ENCODE measurements around the gene AMN. TPM values are rescaled to one million over a fixed set of nuclear protein-coding genes. Genes with fewer than 3 reads are reported as not detected.
"Not testable (repeated sequence)": the region's sequence is repeated elsewhere in the genome, so short reads cannot be mapped to it uniquely, and the experiment has no call there.

Gene AMN
- total RNA-seq, 1 donor from 2014 or later: 0.40 TPM

- DNase-seq (ENCODE audit: low spot score) (no peak), ATAC-seq (no peak)
- intact Hi-C loops (cut with DNase I): loop anchor here (10.0 kb wide), 1 partner anchor 149 kb away; the partner anchor contains the start of gene TRAF3
These were observed 1.5 kb downstream of the AMN start for GRCh38 chr14:102923925-102924486.

GRCh38 chr14:102924632-102925588, 2.4 kb downstream of the AMN start:
- intact Hi-C loops (cut with DNase I): loop anchor here (10.0 kb wide), 1 partner anchor 150 kb away; the partner anchor contains the start of gene TRAF3
- DNase-seq (ENCODE audit: low spot score) (no peak), ATAC-seq (no peak)

GRCh38 chr14:102925646-102926045, 3.2 kb downstream of the AMN start:
- intact Hi-C loops (cut with DNase I): loop anchor here (10.0 kb wide), 1 partner anchor 151 kb away; the partner anchor contains the start of gene TRAF3
- no peak for DNase-seq (ENCODE audit: low spot score)
- no peak for ATAC-seq

GRCh38 chr14:102926104-102926503, 3.6 kb downstream of the AMN start:
- DNase-seq (ENCODE audit: low spot score) (no peak), ATAC-seq (no peak)
- intact Hi-C loops (cut with DNase I): loop anchor here (10.0 kb wide), 1 partner anchor 151 kb away; the partner anchor contains the start of gene TRAF3

DNA sequence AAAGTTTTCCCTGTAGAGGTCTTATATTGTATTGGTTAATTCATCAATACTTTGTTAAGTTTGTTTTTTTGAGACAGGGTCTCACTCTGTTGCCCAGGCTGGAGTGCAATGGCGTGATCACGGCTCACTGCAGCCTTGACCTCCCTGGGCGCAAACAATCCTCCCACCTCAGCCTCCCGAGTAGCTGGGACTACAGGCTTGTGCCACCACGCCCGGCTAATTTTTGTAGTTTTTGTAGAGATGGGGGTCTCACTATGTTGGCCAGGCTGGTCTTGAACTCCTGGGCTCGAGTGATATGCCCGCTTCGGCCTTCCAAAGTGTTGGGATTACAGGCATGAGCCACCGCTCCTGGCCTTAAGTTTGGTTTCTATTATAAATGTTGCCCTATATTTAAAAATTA, 4.4 kb downstream of the AMN start:
- intact Hi-C loops (cut with DNase I): loop anchor here (10.0 kb wide), 1 partner anchor 152 kb away; the partner anchor contains the start of gene TRAF3
- not testable (repeated sequence) for DNase-seq (ENCODE audit: low spot score); ATAC-seq

- peak; percentile 56 for DNase-seq (ENCODE audit: low spot score)
- intact Hi-C loops (cut with DNase I): loop anchor here (10.0 kb wide), 1 partner anchor 153 kb away; the partner anchor contains the start of gene TRAF3
- no peak for ATAC-seq
These were observed 4.9 kb downstream of the AMN start for GRCh38 chr14:102927346-102927877.

- peak; percentile 58 for DNase-seq (ENCODE audit: low spot score)
- intact Hi-C loops (cut with DNase I): loop anchor here (10.0 kb wide), 1 partner anchor 153 kb away; the partner anchor contains the start of gene TRAF3
- peak; percentile 25 for ATAC-seq
These were observed 5.5 kb downstream of the AMN start for GRCh38 chr14:102927878-102928411.

DNA sequence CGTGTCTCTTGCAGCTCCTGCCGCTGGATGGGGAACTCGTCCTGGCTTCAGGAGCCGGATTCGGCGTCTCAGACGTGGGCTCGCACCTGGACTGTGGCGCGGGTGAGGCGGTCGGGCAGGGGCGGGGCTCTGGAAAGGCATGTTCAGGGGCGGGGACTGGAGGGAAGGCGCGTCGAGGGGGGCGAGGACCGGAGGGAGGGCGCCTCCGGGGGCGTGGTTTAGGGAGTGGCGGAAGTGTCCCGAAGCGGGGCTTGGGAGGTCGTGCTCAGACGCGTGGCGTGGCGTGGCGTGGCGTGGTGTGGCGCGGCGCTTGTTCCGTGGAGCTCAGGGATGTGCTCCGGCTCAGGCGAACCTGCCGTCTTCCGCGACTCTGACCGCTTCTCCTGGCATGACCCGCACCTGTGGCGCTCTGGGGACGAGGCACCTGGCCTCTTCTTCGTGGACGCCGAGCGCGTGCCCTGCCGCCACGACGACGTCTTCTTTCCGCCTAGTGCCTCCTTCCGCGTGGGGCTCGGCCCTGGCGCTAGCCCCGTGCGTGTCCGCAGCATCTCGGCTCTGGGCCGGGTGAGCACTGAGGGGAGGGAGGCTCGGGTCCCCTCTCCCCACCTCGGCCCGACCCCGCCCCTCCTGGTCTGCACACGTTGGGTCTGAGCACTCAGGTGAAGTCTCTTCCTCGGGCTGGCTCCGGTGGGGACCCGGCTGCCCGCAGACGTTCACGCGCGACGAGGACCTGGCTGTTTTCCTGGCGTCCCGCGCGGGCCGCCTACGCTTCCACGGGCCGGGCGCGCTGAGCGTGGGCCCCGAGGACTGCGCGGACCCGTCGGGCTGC, 6.2 kb downstream of the AMN start:
- intact Hi-C loops (cut with DNase I): loop anchor here (10.0 kb wide), 1 partner anchor 154 kb away; the partner anchor contains the start of gene TRAF3
- DNase-seq (ENCODE audit: low spot score): peak; percentile 79
- peak; percentile 70 for ATAC-seq

DNA sequence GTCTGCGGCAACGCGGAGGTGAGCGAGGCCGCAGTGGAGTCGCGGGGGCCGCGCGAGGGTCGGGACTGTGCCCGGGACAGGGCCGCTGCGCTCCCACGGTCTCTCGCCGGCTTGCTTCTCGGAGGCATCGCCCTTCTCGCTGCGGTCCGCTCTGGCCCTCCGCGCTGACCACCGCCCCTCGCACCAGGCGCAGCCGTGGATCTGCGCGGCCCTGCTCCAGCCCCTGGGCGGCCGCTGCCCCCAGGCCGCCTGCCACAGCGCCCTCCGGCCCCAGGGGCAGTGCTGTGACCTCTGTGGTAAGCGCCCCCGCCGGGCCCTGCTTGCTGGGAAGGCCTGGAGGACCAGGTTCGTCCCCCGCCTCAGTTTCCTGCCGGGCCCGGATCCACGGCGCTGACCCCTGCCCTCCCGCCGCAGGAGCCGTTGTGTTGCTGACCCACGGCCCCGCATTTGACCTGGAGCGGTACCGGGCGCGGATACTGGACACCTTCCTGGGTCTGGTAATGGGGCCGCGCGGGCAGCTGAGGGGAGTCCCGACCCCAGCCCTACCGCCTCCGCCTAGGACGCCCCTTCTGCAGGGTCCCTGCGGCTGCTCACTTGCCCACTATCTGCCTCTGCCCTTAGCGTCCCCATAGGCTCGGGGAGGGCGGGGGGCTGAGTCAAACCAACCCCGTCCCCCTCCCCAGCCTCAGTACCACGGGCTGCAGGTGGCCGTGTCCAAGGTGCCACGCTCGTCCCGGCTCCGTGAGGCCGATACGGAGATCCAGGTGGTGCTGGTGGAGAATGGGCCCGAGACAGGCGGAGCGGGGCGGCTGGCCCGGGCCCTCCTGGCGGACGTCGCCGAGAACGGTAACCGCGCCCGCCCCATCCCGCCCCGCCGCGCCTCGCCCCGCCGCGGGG, 7.0 kb downstream of the AMN start:
- DNase-seq (ENCODE audit: low spot score): no peak
- intact Hi-C loops (cut with DNase I): loop anchor here (10.0 kb wide), 1 partner anchor 155 kb away; the partner anchor contains the start of gene TRAF3
- ATAC-seq: no peak

- no peak for ATAC-seq
- intact Hi-C loops (cut with DNase I): no loop called here
These were observed 7.8 kb downstream of the AMN start for GRCh38 chr14:102930138-102930752.

DNA sequence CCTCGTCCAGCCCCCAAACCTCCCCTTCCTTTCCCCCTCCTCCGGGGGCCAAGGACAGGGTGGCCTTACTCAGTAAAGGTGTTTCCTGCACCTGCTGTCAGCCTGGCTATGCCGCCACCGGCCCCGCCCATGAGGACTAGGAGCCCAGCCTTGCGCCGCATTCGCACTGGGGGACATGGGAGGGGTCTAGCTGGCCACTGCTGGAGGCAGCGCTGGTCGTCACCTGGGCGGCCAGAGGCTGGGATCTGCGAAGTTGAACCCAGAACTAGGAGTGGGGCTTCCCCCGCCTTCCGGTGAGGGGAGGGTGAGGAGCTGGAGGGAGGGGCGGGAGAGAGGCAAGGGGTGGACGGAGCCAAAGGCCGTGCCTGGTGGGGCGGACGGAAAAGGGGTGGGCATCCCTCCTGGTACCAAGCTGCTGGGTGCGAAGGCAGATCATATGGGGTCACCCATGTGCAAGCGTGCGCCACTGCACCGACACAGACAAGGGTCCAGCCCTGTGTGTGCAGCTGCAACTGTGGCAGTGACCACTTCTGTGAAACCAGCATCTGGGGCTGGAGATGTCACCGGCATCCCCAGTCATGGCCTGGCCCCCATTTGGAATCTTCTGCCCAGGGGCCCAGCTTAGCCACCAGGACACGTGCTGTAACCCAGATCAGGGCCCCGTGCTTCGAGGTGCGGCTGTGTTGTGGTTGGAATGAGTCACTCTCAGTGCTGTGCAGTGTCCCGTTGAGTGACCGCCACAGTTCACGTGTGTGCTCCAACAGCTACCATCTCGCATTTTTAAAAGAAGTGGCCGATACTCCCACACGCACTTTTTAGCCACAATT, 8.5 kb downstream of the AMN start:
- ATAC-seq (no peak), DNase-seq (ENCODE audit: low spot score) (no peak)
- intact Hi-C loops (cut with DNase I): no loop called here

More at GRCh38 chr14:102930138-102930752, 7.8 kb downstream of the AMN start:
- DNase-seq (ENCODE audit: low spot score): no peak

DNA sequence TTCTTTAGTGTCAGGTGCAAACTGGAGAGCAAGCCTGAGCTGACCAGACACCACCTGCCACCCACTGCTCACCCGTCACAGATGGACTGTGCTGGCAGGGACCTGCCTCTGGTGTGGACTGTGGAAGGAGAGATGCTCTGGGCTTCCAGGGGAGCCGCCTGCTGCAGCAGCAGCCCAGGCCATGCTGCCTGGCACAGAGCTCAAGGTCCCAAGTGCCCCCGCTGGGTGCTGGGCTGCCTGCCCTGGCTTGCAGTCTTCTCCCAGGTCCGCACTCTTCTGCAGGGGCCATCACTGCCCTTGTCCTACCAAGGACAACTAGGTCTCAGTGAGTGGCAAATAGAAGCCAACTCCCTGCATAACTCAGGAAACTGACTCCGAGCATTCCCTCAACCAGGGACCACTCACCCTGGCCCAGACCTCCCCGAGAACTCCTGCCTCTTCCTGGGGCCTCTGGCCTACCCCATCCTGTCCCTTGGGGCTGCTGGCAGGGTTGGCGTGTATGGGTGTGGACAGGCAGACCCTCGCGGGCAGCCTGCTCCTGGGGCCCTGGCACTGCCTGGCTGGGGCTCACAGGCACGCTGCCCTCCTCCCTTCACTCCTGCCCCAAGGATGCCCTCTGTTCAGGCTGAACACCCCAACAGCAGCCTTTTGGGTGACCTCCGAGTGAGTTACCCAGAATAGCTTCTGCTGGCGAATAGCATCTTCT, 9.3 kb downstream of the AMN start:
- no peak for ATAC-seq
- intact Hi-C loops (cut with DNase I): no loop called here

GRCh38 chr14:102932484-102933248, 10.2 kb downstream of the AMN start:
- intact Hi-C loops (cut with DNase I): no loop called here
- no peak for DNase-seq (ENCODE audit: low spot score)

More for the DNA sequence above, 9.3 kb downstream of the AMN start:
- DNase-seq (ENCODE audit: low spot score): no peak

GRCh38 chr14:102933618-102934231, 11.3 kb downstream of the AMN start:
- ATAC-seq (no peak), DNase-seq (ENCODE audit: low spot score) (no peak)
- intact Hi-C loops (cut with DNase I): no loop called here

More at GRCh38 chr14:102932484-102933248, 10.2 kb downstream of the AMN start:
- ATAC-seq: no peak
